Stimulated activated naive CD4-positive, alpha-beta T cell treated with Interleukin-2 at 50 U/mL for 16 hours (primary cell): ENCODE data around the gene PGLYRP4.

ENCODE experiments used
- DNase-seq: peaks from one replicate; lab custom pipeline; 2025; lab: John Stamatoyannopoulos, UW

Gene PGLYRP4

GRCh38 chr1:153375511-153375910 is 26.9 kb upstream of the PGLYRP4 start, which contains the start of gene S100A12:
TSS of gene S100A12 (minus strand) at chr1:153375621. CDS start at chr1:153374592, 1,029 bp downstream.
- no peak for DNase-seq

- no peak for DNase-seq
These were observed 25.4 kb upstream of the PGLYRP4 start for GRCh38 chr1:153374071-153374470.

- DNase-seq = no peak
These were observed 23.9 kb upstream of the PGLYRP4 start for GRCh38 chr1:153372571-153372970.

- no peak for DNase-seq
These were observed 22.6 kb upstream of the PGLYRP4 start for GRCh38 chr1:153371231-153371630.

GRCh38 chr1:153370146-153370545 is 21.5 kb upstream of the PGLYRP4 start:
- no peak for DNase-seq

- no peak for DNase-seq
These were observed 19.9 kb upstream of the PGLYRP4 start for GRCh38 chr1:153368495-153368894.

- DNase-seq = no peak
These were observed 18.4 kb upstream of the PGLYRP4 start for GRCh38 chr1:153367090-153367489.

GRCh38 chr1:153366261-153366660 is 17.6 kb upstream of the PGLYRP4 start:
- DNase-seq = no peak

- no peak for DNase-seq
These were observed 17.1 kb upstream of the PGLYRP4 start for GRCh38 chr1:153365696-153366095.

- DNase-seq = no peak
These were observed 16.4 kb upstream of the PGLYRP4 start for GRCh38 chr1:153364766-153365666.

GRCh38 chr1:153364156-153364555 is 15.5 kb upstream of the PGLYRP4 start:
- DNase-seq = no peak

GRCh38 chr1:153363641-153364040 is 15.0 kb upstream of the PGLYRP4 start:
- DNase-seq = no peak

GRCh38 chr1:153362187-153362775 is 13.6 kb upstream of the PGLYRP4 start:
- no peak for DNase-seq

GRCh38 chr1:153361480-153362109 is 13.0 kb upstream of the PGLYRP4 start:
- no peak for DNase-seq

- no peak for DNase-seq
These were observed 12.2 kb upstream of the PGLYRP4 start for GRCh38 chr1:153360592-153361479.

GRCh38 chr1:153360190-153360589 is 11.5 kb upstream of the PGLYRP4 start:
- no peak for DNase-seq

GRCh38 chr1:153359241-153359640 is 10.6 kb upstream of the PGLYRP4 start:
- DNase-seq = no peak

GRCh38 chr1:153358691-153358975 is 10.0 kb upstream of the PGLYRP4 start:
- no peak for DNase-seq

GRCh38 chr1:153357853-153358690 is 9.4 kb upstream of the PGLYRP4 start, which contains the start of gene S100A9:
TSS of gene S100A9 (plus strand) at chr1:153357854. CDS start at chr1:153358284, 430 bp downstream.
- no peak for DNase-seq

- DNase-seq = no peak
These were observed 8.6 kb upstream of the PGLYRP4 start for GRCh38 chr1:153357076-153357852.
